Measurements from ENCODE around the gene FBXO3. TPM values are rescaled to one million over a fixed set of nuclear protein-coding genes. Genes with fewer than 3 reads are reported as not detected.

The FBXO3 gene
- total and polyA plus RNA-seq, 2 of the 13 experiments (the other 11 are each of a cell fraction or from before 2014, with no cell fraction given) = 20.4 to 27.6 TPM

- no peak for TF ChIP-seq LRRFIP1 (CRISPR knock-in tag; conservative IDR thresholded peaks at IDR 0.05)
- TF ChIP-seq DR1 (CRISPR knock-in tag; IDR thresholded peaks at IDR 0.05) = peak; percentile 58; the same call in 1 of the 2 replicates
- TF ChIP-seq CSRNP1 (CRISPR knock-in tag; IDR thresholded peaks at IDR 0.05) = 0 out of 2 replicates have a peak, but pooled peaks have one; percentile 24
- TF ChIP-seq ZNF30 (CRISPR knock-in tag; IDR thresholded peaks at IDR 0.05) = no peak
- TF ChIP-seq SNRNP70 (IDR thresholded peaks at IDR 0.05; ENCODE audit: low read depth, low read length) = no peak
- no peak; the same call in 1 of the 2 replicates for TF ChIP-seq ZNF691 (CRISPR knock-in tag; IDR thresholded peaks at IDR 0.05; ENCODE audit: borderline replicate concordance, low read depth)
- TF ChIP-seq NR3C1 (CRISPR knock-in tag; IDR thresholded peaks at IDR 0.05) = no peak
- TF ChIP-seq SP2 (CRISPR knock-in tag; IDR thresholded peaks at IDR 0.05) = no peak
- no peak for TF ChIP-seq GLI4 (CRISPR knock-in tag; IDR thresholded peaks at IDR 0.05; ENCODE audit: borderline replicate concordance)
- TF ChIP-seq FOXA1 (IDR thresholded peaks at IDR 0.05) = no peak
- TF ChIP-seq FOXA1 (CRISPR knock-in tag; IDR thresholded peaks at IDR 0.05) = 0 out of 2 replicates have a peak, but pooled peaks have one; percentile 12
- TF ChIP-seq KAT8 (CRISPR knock-in tag; IDR thresholded peaks at IDR 0.05) = 0 out of 2 replicates have a peak, but pooled peaks have one; percentile 47
- TF ChIP-seq TGIF2 (CRISPR knock-in tag; IDR thresholded peaks at IDR 0.05) = peak; percentile 72; the same call in 1 of the 2 replicates
- TF ChIP-seq CSRNP2 (CRISPR knock-in tag; conservative IDR thresholded peaks at IDR 0.05; ENCODE audit: low read depth) = no peak
- no peak for TF ChIP-seq AGO2 (optimal IDR thresholded peaks at IDR 0.05; ENCODE audit: low read depth, low read length)
- TF ChIP-seq ATF1 (CRISPR knock-in tag; IDR thresholded peaks at IDR 0.05) = no peak
- 0 out of 2 replicates have a peak, but pooled peaks have one; percentile 53 for TF ChIP-seq ZNF776 (CRISPR knock-in tag; IDR thresholded peaks at IDR 0.05)
- TF ChIP-seq ETV6 (CRISPR knock-in tag; conservative IDR thresholded peaks at IDR 0.05) = no peak
- no peak for TF ChIP-seq HOXD1 (CRISPR knock-in tag; IDR thresholded peaks at IDR 0.05)
- TF ChIP-seq ZNF687 (CRISPR knock-in tag; IDR thresholded peaks at IDR 0.05) = peak; percentile 69
Observed at GRCh38 chr11:33699515-33700062, 74.7 kb downstream of the FBXO3 start (continued).

Data from HepG2 (cell line).